Fibroblast of lung (primary cell): ENCODE results near the gene GALNT11. TPM values are rescaled to one million over a fixed set of nuclear protein-coding genes. Genes with fewer than 3 reads are reported as not detected.

Experiments used
- DNase-seq, 2 donors: peaks; one replicate each; pipeline versions ENCODE4 v3.0.0 to v3.0.0-alpha.2; 2010; ENCODE audit warnings: low read depth in 2 of 2
- H2AFZ ChIP-seq: 2 replicates; pipeline ENCODE4 v1.5.1; 2012; ENCODE audit warnings: low read length, control low read depth, inconsistent platforms
- H3K27ac ChIP-seq: 2 replicates; pipeline ENCODE4 v1.5.1; 2011; ENCODE audit warnings: low read length, control low read depth; ENCODE audit not compliant: insufficient read depth
- H3K27me3 ChIP-seq: 2 replicates; pipeline ENCODE4 v1.5.1; 2011; ENCODE audit warnings: mild to moderate bottlenecking, low read length; ENCODE audit not compliant: control insufficient read depth, insufficient read depth
- H3K36me3 ChIP-seq: 2 replicates; pipeline ENCODE4 v1.5.1; 2011; ENCODE audit warnings: low read length; ENCODE audit not compliant: control insufficient read depth, insufficient read depth
- H3K4me1 ChIP-seq: 2 replicates; pipeline ENCODE4 v1.5.1; 2011; ENCODE audit warnings: low read length; ENCODE audit not compliant: control insufficient read depth, insufficient read depth; ENCODE audit errors: extremely low read depth
- H3K4me2 ChIP-seq: 2 replicates; pipeline ENCODE4 v1.5.1; 2011; ENCODE audit warnings: low read length, control low read depth; ENCODE audit not compliant: insufficient read depth; ENCODE audit errors: extremely low read depth
- H3K4me3 ChIP-seq, 4 experiments: fragments of 200-600 bp in 1 of 4; sonication (generic) in 1 of 4; replicated peaks in 1 of 4; 2 replicates each; pipeline ENCODE4 v1.5.1; 2011 to 2016; ENCODE audit warnings: low read length in 4 of 4, low read depth in 3 of 4, mild to moderate bottlenecking in 3 of 4, control low read depth in 2 of 4, inconsistent platforms in 1 of 4, mixed read lengths in 1 of 4; ENCODE audit not compliant: insufficient read depth in 1 of 4; ENCODE audit errors: control extremely low read depth in 1 of 4
- H3K79me2 ChIP-seq: 2 replicates; pipeline ENCODE4 v1.5.1; 2012; ENCODE audit warnings: mild to moderate bottlenecking, low read length, inconsistent platforms; ENCODE audit not compliant: control insufficient read depth, insufficient read depth
- H3K9ac ChIP-seq: 2 replicates; pipeline ENCODE4 v1.5.1; 2011; ENCODE audit warnings: mild to moderate bottlenecking, low read length, control low read depth; ENCODE audit not compliant: insufficient read depth
- H3K9me3 ChIP-seq: 2 replicates; pipeline ENCODE4 v1.5.1; 2012; ENCODE audit warnings: low read depth, low read length; ENCODE audit not compliant: control insufficient read depth, insufficient read depth
- H4K20me1 ChIP-seq: 2 replicates; pipeline ENCODE4 v1.5.1; 2011; ENCODE audit warnings: low read length; ENCODE audit not compliant: control insufficient read depth, insufficient read depth; ENCODE audit errors: extremely low read depth
- CTCF ChIP-seq, 2 donors: IDR thresholded peaks in 1 of 2; conservative IDR thresholded peaks in 1 of 2; 1 replicate in 1 of 2; 2 replicates in 1 of 2; pipeline ENCODE4 v1.5.1; 2011 to 2012; ENCODE audit warnings: low read length in 2 of 2, control low read depth in 1 of 2, inconsistent platforms in 1 of 2, low read depth in 1 of 2, mild to moderate bottlenecking in 1 of 2
- EZH2 ChIP-seq: IDR thresholded peaks from 2 replicates; pipeline ENCODE4 v1.5.1; 2012; ENCODE audit warnings: low read length, control low read depth, mild to moderate bottlenecking; ENCODE audit errors: missing control alignments
- polyA plus RNA-seq, 2 donors: library from polyadenylated mRNA; depleted of rRNA in 1 of 2; stranded (reverse) in 1 of 2; unstranded in 1 of 2; fragments of >200 nt; gene quantifications; 2 replicates each; pipeline ENCODE4 v1.2.1, GENCODE V29; 2011 to 2012; ENCODE audit warnings: missing spikeins in 1 of 2
- total RNA-seq: library from RNA; depleted of rRNA; stranded (reverse); fragments of >200 nt; gene quantifications from 2 replicates; pipeline ENCODE4 v1.2.1, GENCODE V29; 2014

The GALNT11 gene
- total and polyA plus RNA-seq, 2 donors (not counting 1 experiment from before 2014, with no cell fraction given) = 43.8 to 56.3 TPM

GRCh38 chr7:152149363-152149762 lies 123.9 kb downstream of the GALNT11 start:
- Histone ChIP-seq H3K4me1 (peaks cover 2% of the 10 kb centered on the region), H2AFZ (no peak overlapping the region), H3K4me2 (no peak overlapping the region), H4K20me1 (no peaks in the 10 kb centered on the region), H3K27ac (no peak overlapping the region), H3K9ac (no peak overlapping the region), H3K27me3 (no peaks in the 10 kb centered on the region), H3K79me2 (no peaks in the 10 kb centered on the region), H3K4me3 (no peak overlapping the region), H3K36me3 (peaks cover 15% of the 10 kb centered on the region), H3K9me3 (no peaks in the 10 kb centered on the region)
- no peak for DNase-seq
- no peak for TF ChIP-seq EZH2

GRCh38 chr7:152152267-152152666 lies 126.8 kb downstream of the GALNT11 start:
- Histone ChIP-seq H3K4me3 (no peak overlapping the region), H4K20me1 (no peaks in the 10 kb centered on the region), H3K27ac (no peak overlapping the region), H3K4me2 (no peak overlapping the region), H3K9me3 (no peaks in the 10 kb centered on the region), H3K36me3 (peaks cover 11% of the 10 kb centered on the region), H3K4me1 (no peaks in the 10 kb centered on the region), H3K9ac (no peak overlapping the region), H3K79me2 (no peaks in the 10 kb centered on the region), H2AFZ (no peak overlapping the region), H3K27me3 (no peaks in the 10 kb centered on the region)
- DNase-seq = no peak
- TF ChIP-seq CTCF (conservative IDR thresholded peaks at IDR 0.05 in 1 of 2, IDR thresholded peaks at IDR 0.05 in 1 of 2; ENCODE audit: low read depth in 1 of 2, low read length in 2 of 2) = no peak
- TF ChIP-seq EZH2 = no peak

GRCh38 chr7:152158801-152159587 lies 133.5 kb downstream of the GALNT11 start:
- Histone ChIP-seq H3K9me3 (no peaks in the 10 kb centered on the region), H3K36me3 (peaks cover 10% of the 10 kb centered on the region), H3K79me2 (no peaks in the 10 kb centered on the region), H3K27me3 (no peaks in the 10 kb centered on the region), H3K27ac (no peak overlapping the region), H3K4me2 (no peak overlapping the region), H3K4me1 (no peaks in the 10 kb centered on the region), H3K9ac (no peak overlapping the region), H4K20me1 (no peaks in the 10 kb centered on the region), H3K4me3 (no peak overlapping the region), H2AFZ (no peak overlapping the region)
- DNase-seq = no peak
- TF ChIP-seq CTCF (conservative IDR thresholded peaks at IDR 0.05 in 1 of 2, IDR thresholded peaks at IDR 0.05 in 1 of 2; ENCODE audit: low read depth in 1 of 2, low read length in 2 of 2) = no peak
- TF ChIP-seq EZH2 = no peak
